22Rv1 (cell line): Measurements from ENCODE around the gene NRXN2.

Source experiments
- ZFX ChIP-seq: fragments of 450-650 bp; IDR thresholded peaks from 2 replicates; pipeline ENCODE4 v1.6.1; 2017; ENCODE audit warnings: antibody characterized with exemption, borderline replicate concordance
- TF ChIP-seq, protein P1 (sequence below): fragments of 450-650 bp; IDR thresholded peaks from 2 replicates; pipeline ENCODE4 v1.5.1; 2017; ENCODE audit warnings: mild to moderate bottlenecking

DNA sequence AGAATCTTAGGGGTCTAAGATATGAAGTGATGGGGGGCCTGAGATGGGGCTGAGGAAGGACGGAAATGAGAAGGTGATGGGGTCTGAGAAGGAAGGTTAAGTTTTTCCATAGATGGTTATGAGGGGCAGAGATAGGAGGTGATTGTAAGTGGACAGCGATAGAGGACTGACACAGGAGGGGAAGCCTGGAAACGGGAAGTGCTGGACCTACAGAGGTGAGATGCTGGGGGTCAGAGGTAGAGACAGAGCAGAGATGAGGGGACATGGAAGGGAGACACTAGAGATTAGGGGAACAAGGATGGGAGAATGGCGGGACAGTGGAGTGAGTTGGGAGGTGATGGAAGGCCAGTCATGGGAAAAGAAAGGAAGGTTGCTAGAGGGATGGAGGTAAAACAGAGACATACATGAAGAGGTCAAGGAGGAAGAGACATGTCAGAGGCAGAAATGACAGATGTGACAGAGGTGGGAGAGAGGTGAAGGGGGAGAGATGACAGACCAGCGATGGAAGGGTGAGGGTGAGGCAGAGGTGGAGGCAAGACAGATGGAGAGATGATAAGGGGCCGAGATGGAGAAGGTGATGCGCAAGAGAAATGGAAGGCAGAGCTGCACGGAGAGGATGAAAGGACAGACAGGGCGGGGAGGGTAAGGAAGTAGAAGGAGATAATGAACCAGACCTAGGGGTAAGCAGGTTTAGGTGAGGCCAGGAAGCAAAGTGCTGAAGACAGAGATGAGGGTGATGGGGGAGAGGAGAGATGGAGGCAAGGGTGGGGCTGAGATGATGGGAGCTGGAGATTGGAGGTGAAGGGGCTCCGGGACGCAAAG is 81.2 kb downstream of the NRXN2 start:
- TF ChIP-seq, protein P1, sequence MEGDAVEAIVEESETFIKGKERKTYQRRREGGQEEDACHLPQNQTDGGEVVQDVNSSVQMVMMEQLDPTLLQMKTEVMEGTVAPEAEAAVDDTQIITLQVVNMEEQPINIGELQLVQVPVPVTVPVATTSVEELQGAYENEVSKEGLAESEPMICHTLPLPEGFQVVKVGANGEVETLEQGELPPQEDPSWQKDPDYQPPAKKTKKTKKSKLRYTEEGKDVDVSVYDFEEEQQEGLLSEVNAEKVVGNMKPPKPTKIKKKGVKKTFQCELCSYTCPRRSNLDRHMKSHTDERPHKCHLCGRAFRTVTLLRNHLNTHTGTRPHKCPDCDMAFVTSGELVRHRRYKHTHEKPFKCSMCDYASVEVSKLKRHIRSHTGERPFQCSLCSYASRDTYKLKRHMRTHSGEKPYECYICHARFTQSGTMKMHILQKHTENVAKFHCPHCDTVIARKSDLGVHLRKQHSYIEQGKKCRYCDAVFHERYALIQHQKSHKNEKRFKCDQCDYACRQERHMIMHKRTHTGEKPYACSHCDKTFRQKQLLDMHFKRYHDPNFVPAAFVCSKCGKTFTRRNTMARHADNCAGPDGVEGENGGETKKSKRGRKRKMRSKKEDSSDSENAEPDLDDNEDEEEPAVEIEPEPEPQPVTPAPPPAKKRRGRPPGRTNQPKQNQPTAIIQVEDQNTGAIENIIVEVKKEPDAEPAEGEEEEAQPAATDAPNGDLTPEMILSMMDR = no peak
- TF ChIP-seq ZFX = no peak
